ENCODE measurements around the gene DDX25.

GRCh38 chr11:125881291-125881690 lies 23.0 kb upstream of the DDX25 start:
- TF ChIP-seq CTCF (IDR thresholded peaks at IDR 0.05) (no peak), POLR2A (IDR thresholded peaks at IDR 0.05) (no peak)

Measured in lower leg skin (tissue), 3 donors.